ENCODE measurements around the gene ESRRB. TPM values are rescaled to one million over a fixed set of nuclear protein-coding genes. Genes with fewer than 3 reads are reported as not detected.

Gene ESRRB
- polyA plus RNA-seq, 1 experiment, result not detected

DNA sequence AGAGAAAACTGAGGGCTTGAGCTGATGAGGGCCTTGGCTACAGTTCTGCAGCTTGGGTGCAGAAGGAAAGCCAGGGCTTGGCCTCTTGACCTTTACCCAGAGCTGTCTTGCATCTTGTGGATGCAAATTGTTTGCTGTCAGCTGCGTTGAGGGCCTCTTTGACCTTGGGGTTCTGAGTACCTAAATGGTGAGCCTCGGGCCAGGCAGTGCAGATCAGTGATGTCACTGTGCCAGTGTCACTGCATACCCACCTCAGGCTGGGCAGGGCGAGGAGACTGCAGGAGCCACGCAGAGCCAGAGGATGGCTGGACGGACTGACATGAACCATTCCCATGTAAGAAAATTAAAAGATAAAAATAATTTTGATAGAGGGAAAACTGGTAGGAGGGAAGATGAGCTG, 18.6 kb downstream of the ESRRB start:
- ChIA-PET CTCF (interaction anchor here (1.4 to 1.6 kb wide), 2 partner anchors 41 to 344 kb away, joined by 3 to 4 read pairs; no protein-coding TSS in a partner anchor), POLR2A (no interaction called here)
- TF ChIP-seq, protein P1, sequence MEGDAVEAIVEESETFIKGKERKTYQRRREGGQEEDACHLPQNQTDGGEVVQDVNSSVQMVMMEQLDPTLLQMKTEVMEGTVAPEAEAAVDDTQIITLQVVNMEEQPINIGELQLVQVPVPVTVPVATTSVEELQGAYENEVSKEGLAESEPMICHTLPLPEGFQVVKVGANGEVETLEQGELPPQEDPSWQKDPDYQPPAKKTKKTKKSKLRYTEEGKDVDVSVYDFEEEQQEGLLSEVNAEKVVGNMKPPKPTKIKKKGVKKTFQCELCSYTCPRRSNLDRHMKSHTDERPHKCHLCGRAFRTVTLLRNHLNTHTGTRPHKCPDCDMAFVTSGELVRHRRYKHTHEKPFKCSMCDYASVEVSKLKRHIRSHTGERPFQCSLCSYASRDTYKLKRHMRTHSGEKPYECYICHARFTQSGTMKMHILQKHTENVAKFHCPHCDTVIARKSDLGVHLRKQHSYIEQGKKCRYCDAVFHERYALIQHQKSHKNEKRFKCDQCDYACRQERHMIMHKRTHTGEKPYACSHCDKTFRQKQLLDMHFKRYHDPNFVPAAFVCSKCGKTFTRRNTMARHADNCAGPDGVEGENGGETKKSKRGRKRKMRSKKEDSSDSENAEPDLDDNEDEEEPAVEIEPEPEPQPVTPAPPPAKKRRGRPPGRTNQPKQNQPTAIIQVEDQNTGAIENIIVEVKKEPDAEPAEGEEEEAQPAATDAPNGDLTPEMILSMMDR (IDR thresholded peaks at IDR 0.05; ENCODE audit: low read depth, low read length), result no peak
- Histone ChIP-seq H3K9me3 (ENCODE audit: control insufficient read depth, insufficient read depth, low read length) (no peaks in the 10 kb centered on the region; the same call in 1 of the 2 replicates), H3K27ac (ENCODE audit: low read depth, low read length) (no peak overlapping the region), H3K27me3 (ENCODE audit: control insufficient read depth, insufficient read depth, low read length) (peaks cover 8% of the 10 kb centered on the region), H3K4me3 (ENCODE audit: low read depth, low read length) (no peak overlapping the region)
- no peak for DNase-seq (ENCODE audit: low read depth, low spot score)

DNA sequence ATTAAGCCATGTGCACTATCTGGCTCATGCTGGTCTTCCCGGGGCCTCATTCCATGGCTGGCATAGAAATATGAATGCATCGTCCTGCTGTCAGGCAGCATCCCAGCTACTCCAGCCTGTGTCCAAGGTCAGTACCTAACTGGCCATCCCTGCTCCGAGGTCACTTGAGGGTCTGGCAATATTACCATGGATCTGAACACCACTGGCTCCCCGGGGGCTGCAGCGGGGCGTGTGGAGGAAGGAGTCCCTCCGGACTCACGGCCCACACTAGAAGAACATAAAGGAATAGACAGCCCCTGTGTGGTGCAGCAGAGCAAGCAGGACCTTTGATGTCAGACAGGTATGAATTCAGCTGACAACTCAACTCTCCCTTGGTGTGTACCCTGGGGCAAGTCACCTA, 19.2 kb downstream of the ESRRB start:
- H3K4me3 ChIP-seq (ENCODE audit: low read depth, low read length), result no peak overlapping the region
- POLR2A ChIA-PET, result no interaction called here
- no peak for DNase-seq (ENCODE audit: low read depth, low spot score)
- H3K27ac ChIP-seq (ENCODE audit: low read depth, low read length), result no peak overlapping the region
- TF ChIP-seq, protein P1 (IDR thresholded peaks at IDR 0.05; ENCODE audit: low read depth, low read length), result no peak
- peaks cover 8% of the 10 kb centered on the region for H3K27me3 ChIP-seq (ENCODE audit: control insufficient read depth, insufficient read depth, low read length)
- no peaks in the 10 kb centered on the region; the same call in 1 of the 2 replicates for H3K9me3 ChIP-seq (ENCODE audit: control insufficient read depth, insufficient read depth, low read length)
- CTCF ChIA-PET, result interaction anchor here (1.4 to 1.6 kb wide), 2 partner anchors 42 to 344 kb away, joined by 3 to 4 read pairs; no protein-coding TSS in a partner anchor

- ChIA-PET CTCF (no interaction called here), POLR2A (no interaction called here)
- Histone ChIP-seq H3K9me3 (ENCODE audit: control insufficient read depth, insufficient read depth, low read length) (no peaks in the 10 kb centered on the region; the same call in 1 of the 2 replicates), H3K27me3 (ENCODE audit: control insufficient read depth, insufficient read depth, low read length) (peaks cover 8% of the 10 kb centered on the region), H3K27ac (ENCODE audit: low read depth, low read length) (no peak overlapping the region), H3K4me3 (ENCODE audit: low read depth, low read length) (no peak overlapping the region)
- no peak for DNase-seq (ENCODE audit: low read depth, low spot score)
- TF ChIP-seq, protein P1 (IDR thresholded peaks at IDR 0.05; ENCODE audit: low read depth, low read length), result no peak
These were observed 20.8 kb downstream of the ESRRB start for GRCh38 chr14:76396714-76397187.

DNA sequence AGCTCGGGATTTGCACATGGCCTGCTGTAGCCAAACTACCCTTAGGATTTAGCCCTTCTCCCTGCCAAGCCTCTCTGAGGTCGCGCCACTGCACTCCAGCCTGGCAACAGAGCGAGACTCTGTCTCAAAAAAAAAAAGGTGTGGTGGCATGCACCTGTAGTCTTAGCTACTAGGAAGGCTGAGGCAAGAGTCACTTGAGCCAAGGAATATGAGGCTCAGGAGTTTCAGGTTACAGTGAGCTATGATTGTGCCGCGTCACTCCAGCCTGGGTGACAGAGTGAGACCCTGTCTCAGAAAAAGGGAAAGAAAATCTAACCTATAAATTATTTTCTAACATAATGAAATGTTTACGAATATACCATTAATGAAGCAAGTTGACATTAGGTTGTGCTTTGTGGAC, 29.7 kb downstream of the ESRRB start:
- DNase-seq (ENCODE audit: low read depth, low spot score), result no peak
- ChIA-PET CTCF (interaction anchor here (0.7 to 2.0 kb wide), 2 partner anchors 52 to 355 kb away, joined by 3 to 5 read pairs; no protein-coding TSS in a partner anchor), POLR2A (no interaction called here)
- Histone ChIP-seq H3K9me3 (ENCODE audit: control insufficient read depth, insufficient read depth, low read length) (no peaks in the 10 kb centered on the region), H3K27me3 (ENCODE audit: control insufficient read depth, insufficient read depth, low read length) (peaks cover 10% of the 10 kb centered on the region), H3K4me3 (ENCODE audit: low read depth, low read length) (no peak overlapping the region), H3K27ac (ENCODE audit: low read depth, low read length) (no peak overlapping the region)
- TF ChIP-seq, protein P1 (IDR thresholded peaks at IDR 0.05; ENCODE audit: low read depth, low read length), result no peak

- no peaks in the 10 kb centered on the region for H3K9me3 ChIP-seq (ENCODE audit: control insufficient read depth, insufficient read depth, low read length)
- H3K27ac ChIP-seq (ENCODE audit: low read depth, low read length), result no peak overlapping the region
- H3K4me3 ChIP-seq (ENCODE audit: low read depth, low read length), result no peak overlapping the region
- DNase-seq (ENCODE audit: low read depth, low spot score), result no peak
- ChIA-PET POLR2A (interaction anchor here (0.7 kb wide), 1 partner anchor 168 kb away, joined by 3 read pairs; no protein-coding TSS in a partner anchor), CTCF (interaction anchor here (1.5 to 2.0 kb wide), 2 partner anchors 20 to 357 kb away, joined by 5 to 7 read pairs; no protein-coding TSS in a partner anchor)
- peaks cover 12% of the 10 kb centered on the region for H3K27me3 ChIP-seq (ENCODE audit: control insufficient read depth, insufficient read depth, low read length)
- TF ChIP-seq, protein P1 (IDR thresholded peaks at IDR 0.05; ENCODE audit: low read depth, low read length), result no peak
These were observed 31.7 kb downstream of the ESRRB start for GRCh38 chr14:76407449-76408150.
